Measurements from ENCODE around the gene RNF215.

RNF215 gene

DNA sequence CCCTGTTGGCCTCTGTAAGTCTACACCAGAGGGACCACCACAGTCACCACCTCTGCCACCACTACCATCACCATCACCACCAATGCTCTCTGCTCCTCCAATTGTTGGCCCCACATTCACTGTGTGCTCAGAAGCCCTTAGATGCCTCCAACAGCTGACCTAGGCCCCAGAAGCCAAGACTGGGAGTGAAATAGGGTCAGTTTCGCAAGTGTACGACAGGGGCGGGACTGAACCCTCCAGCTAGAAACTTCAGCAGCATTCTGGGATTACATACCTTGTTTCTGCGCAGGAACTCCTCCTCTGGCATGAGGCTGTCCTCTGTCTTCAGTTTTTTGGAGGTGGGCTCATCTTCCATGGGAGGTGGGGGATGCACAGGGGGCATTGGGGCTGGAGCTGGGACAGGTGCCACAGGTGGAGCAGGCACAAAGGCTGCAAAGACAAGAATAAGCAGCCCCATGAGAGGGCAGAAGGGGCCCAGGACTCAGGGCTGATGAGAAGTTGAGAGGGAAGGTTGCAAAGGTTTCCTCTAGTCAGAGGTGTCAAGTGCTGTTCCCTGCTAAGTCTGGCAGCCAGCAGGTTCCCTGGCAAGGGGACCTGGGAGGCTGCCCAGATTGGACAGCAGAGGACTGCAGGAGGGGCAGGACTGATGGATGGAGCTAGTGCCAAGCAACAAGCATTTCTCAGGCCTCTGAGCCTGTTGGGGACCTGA is 50.3 kb downstream of the RNF215 start:
- TF ChIP-seq, protein P1, sequence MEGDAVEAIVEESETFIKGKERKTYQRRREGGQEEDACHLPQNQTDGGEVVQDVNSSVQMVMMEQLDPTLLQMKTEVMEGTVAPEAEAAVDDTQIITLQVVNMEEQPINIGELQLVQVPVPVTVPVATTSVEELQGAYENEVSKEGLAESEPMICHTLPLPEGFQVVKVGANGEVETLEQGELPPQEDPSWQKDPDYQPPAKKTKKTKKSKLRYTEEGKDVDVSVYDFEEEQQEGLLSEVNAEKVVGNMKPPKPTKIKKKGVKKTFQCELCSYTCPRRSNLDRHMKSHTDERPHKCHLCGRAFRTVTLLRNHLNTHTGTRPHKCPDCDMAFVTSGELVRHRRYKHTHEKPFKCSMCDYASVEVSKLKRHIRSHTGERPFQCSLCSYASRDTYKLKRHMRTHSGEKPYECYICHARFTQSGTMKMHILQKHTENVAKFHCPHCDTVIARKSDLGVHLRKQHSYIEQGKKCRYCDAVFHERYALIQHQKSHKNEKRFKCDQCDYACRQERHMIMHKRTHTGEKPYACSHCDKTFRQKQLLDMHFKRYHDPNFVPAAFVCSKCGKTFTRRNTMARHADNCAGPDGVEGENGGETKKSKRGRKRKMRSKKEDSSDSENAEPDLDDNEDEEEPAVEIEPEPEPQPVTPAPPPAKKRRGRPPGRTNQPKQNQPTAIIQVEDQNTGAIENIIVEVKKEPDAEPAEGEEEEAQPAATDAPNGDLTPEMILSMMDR (IDR thresholded peaks at IDR 0.05; ENCODE audit: low read depth, low read length, missing control alignments), result no peak

DNA sequence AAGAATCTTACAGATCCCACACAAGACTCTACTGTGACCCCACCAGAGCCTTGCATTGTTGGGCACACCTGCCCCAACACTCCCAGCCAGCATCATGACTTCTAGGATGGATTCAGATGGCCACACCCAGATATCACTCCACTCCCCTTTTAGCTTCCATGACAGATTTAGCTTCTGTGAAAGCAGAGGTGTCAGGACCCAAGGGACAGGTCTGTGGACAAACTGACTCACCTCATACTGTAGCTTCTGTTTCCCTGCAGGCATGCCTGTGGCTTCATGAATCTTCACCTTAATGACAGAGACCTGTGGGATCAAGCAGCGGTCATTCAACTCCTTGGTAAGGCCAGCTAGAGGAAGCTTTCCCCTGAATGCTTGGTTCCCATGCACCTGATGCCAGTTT is 52.0 kb downstream of the RNF215 start:
- in situ Hi-C loops (cut with HindIII; ENCODE audit: low sequenced_read_pairs), result no loop called here
- no peak overlapping the region for H3K4me3 ChIP-seq (ENCODE audit: low read depth, low read length)
- DNase-seq (ENCODE audit: low read depth), result no peak
- TF ChIP-seq, protein P1 (IDR thresholded peaks at IDR 0.05; ENCODE audit: low read depth, low read length, missing control alignments), result no peak

More for the DNA sequence above, 50.3 kb downstream of the RNF215 start:
- DNase-seq (ENCODE audit: low read depth), result no peak
- in situ Hi-C loops (cut with HindIII; ENCODE audit: low sequenced_read_pairs), result no loop called here
- no peak overlapping the region for H3K4me3 ChIP-seq (ENCODE audit: low read depth, low read length)

DNA sequence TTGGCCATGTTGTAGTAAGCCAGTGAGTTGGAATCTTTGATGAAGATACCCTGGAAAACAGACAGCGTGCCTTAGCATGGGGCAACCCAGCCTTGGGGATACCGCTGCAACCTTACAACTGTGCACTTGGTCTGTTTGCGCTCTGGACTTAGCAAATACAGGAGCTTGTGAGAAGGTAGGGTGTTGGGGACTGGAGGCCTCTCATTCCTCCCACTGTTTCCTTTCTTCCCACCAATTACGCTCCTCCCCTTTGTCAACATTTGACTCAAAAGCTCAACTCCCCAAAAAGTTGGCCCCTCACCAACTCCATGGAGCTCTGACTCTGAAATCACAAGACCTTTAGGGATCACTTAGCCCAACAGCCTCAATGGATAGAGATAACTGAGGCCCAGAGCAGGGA is 52.6 kb downstream of the RNF215 start:
- in situ Hi-C loops (cut with HindIII; ENCODE audit: low sequenced_read_pairs), result no loop called here
- TF ChIP-seq, protein P1 (IDR thresholded peaks at IDR 0.05; ENCODE audit: low read depth, low read length, missing control alignments), result no peak
- H3K4me3 ChIP-seq (ENCODE audit: low read depth, low read length), result no peak overlapping the region

DNA sequence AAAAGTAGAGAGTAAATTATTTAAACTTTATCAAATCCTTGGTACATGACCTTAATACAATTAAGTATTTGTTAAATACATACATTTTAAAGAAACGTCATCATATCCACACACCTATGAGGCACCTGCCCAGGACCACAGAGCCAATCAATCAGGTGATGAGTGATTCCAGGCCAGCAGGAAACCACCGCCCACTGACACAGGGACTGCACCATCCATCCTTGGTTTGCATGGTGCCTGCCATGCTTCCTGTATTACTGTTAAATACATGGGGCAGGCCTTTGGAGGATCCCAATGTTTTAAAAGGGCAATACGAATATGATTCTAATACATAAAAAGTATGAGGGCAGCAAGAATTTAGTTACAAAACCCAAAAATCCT is 53.5 kb downstream of the RNF215 start:
- in situ Hi-C loops (cut with HindIII; ENCODE audit: low sequenced_read_pairs), result no loop called here
- no peak for DNase-seq (ENCODE audit: low read depth)
- H3K4me3 ChIP-seq (ENCODE audit: low read depth, low read length), result no peak overlapping the region
- TF ChIP-seq, protein P1 (IDR thresholded peaks at IDR 0.05; ENCODE audit: low read depth, low read length, missing control alignments), result no peak

More for the DNA sequence above, 52.6 kb downstream of the RNF215 start:
- DNase-seq (ENCODE audit: low read depth), result no peak

DNA sequence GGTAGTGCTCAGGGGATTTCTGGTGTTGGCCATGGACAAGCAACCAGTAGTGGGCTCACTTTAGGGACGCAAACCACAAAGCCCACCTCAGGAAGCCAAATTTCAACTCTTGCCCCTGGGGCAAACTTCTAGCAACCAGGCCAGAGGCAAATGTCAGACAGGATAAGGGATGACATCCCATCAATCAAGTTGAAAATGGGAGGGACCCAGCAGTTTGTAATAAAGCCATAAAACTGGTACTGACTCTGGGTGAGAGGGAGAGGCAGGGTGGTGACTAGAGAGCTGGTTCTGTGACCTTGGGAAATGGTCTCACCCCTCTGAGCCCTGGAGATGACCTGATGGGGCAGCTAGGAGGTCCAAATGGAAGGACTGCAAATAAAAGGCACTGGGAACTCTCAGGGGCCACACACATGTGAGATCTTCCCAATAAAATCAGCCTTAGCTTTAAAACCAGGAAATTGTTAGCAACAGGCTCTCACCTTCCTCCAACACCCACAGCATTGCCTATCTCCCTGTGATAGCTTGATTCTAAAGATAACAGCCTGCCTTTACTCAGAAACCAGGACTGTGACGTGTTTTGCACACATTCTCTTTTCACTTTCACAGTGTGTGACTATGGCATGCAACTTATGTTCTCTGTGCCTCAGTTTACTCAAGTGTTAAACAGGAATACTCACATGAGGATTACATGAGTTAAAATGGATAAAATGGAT is 54.1 kb downstream of the RNF215 start:
- TF ChIP-seq, protein P1 (IDR thresholded peaks at IDR 0.05; ENCODE audit: low read depth, low read length, missing control alignments), result no peak
- in situ Hi-C loops (cut with HindIII; ENCODE audit: low sequenced_read_pairs), result no loop called here
- no peak overlapping the region for H3K4me3 ChIP-seq (ENCODE audit: low read depth, low read length)
- DNase-seq (ENCODE audit: low read depth), result no peak

DNA sequence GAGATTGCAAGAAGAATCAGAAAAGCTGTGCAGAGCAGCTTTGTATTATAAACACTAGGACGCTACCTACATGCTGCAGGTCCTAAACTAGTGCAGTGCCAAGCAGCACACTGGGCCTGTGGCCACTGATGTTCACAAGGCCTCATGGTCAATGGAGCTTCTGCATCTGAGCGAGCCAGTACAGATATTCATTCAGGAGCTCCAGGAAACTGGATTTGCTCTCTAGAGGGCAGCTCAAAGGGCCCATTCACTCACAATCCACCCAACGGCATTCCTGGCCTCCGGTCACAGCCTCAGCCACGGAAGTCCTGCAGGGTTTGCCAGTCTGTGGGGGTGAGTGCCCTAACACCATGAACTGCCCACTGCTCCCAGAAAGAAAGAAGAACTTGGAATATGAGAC is 54.7 kb downstream of the RNF215 start:
- DNase-seq (ENCODE audit: low read depth), result no peak
- in situ Hi-C loops (cut with HindIII; ENCODE audit: low sequenced_read_pairs), result no loop called here
- no peak overlapping the region for H3K4me3 ChIP-seq (ENCODE audit: low read depth, low read length)
- TF ChIP-seq, protein P1 (IDR thresholded peaks at IDR 0.05; ENCODE audit: low read depth, low read length, missing control alignments), result no peak
